HCT116 (cell line): ENCODE data around the gene TTC39C.

Experiments
- POLR2A ChIP-seq: IDR thresholded peaks from 2 replicates; pipeline ENCODE4 v1.7.0; 2011; ENCODE audit warnings: borderline replicate concordance; ENCODE audit not compliant: insufficient read depth, insufficient read length; ENCODE audit errors: extremely low read depth
- POLR2AphosphoS5 ChIP-seq: IDR thresholded peaks from 2 replicates; pipeline ENCODE4 v1.6.1; 2011; ENCODE audit warnings: mild to moderate bottlenecking, low read depth, low read length, moderate library complexity

DNA sequence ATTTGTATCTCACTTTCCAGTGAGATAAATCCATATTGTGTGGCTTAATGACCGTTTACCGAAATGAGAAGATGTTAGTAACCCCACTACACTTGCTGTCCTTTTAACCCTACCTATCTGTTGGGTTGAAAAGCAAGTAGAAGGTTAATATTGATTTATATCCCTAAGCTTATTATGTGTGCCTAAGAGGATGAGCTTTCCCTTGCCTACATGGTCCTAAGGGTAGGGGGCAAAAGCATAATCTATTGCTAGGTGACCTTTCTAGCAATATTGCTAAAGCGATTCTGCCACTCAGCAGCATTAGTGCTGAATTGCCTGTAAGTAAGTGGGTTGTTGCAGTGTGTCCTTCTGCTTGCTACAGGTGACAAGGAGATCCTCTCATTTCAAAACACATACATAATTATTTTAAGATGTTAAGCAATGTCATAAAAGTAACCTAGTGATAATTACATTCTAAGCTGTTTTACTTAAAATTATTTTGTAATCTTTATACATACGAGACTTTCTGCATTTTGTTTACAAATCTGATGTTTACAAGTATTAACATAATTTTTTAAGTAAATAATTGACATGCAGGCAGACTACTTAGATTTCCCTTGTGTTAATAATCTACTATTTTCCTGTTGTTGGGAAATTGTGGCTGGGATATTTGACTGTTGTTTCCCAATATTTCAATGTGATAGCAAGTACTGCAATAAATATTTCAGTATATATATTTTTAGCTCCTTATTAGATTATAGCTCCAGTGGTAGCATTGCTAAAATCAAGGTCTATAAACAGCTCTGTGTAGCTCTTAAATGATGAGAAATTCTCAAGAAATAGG, 75.2 kb downstream of the TTC39C start:
- no peak for TF ChIP-seq POLR2AphosphoS5
- no peak for TF ChIP-seq POLR2A
